Measurements from ENCODE around the gene ABCB9. TPM values are rescaled to one million over a fixed set of nuclear protein-coding genes. Genes with fewer than 3 reads are reported as not detected.

ABCB9 gene
- total RNA-seq, 2 donors from 2014 or later: 4.3 to 4.5 TPM

DNA sequence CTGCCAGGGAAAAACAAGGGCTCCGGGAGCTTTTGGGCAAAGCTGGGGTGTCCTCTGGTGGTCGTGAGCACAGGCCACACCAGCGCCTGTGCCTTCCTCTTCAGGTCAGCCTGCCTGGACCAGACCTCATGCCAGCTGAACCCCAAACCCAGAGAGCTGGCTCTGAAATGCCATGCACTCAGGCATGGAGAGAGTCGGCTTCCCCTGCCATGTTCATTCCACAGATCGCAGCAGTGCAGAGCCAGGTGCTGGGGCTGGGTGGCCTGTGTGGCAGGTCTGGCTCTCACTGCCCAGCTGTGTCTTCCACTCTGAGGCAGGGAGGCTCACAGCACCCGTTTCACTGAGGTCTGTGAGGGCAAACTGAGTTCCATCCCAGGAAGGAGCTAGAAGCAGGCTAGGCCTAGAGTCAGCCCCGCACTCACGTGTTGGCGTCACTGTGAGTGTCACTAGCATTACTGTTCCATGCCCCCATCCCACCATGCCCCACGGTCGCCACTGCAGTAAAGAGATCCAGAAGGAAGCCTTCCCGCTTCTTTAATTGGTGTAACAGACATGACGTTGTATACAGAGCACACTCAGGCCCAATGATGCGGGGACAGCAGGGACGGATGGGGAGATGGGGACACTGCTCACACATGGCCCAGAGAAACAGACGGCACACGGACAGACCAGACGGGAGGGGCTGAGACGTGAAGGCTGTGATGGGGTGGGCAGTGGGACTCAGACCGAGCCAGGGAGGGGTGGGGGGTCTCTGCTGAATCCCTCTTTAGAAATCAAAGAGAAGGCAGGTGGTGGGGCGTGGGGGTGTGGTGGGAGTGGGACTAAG lies 16.9 kb upstream of the ABCB9 start:
- Histone ChIP-seq H3K9me3 (no peaks in the 10 kb centered on the region), H3K27me3 (no peaks in the 10 kb centered on the region), H3K4me3 (no peak overlapping the region), H3K4me1 (peaks cover 22% of the 10 kb centered on the region), H3K36me3 (no peaks in the 10 kb centered on the region), H3K27ac (no peak overlapping the region), H3K9ac (ENCODE audit: low read depth in 2 of 2, low read length in 2 of 2) (no peak overlapping the region)
- intact Hi-C loops (cut with DNase I): loop anchor here (5.0 kb wide), 1 partner anchor 254 kb away; no protein-coding TSS in a partner anchor
- TF ChIP-seq, protein P1, sequence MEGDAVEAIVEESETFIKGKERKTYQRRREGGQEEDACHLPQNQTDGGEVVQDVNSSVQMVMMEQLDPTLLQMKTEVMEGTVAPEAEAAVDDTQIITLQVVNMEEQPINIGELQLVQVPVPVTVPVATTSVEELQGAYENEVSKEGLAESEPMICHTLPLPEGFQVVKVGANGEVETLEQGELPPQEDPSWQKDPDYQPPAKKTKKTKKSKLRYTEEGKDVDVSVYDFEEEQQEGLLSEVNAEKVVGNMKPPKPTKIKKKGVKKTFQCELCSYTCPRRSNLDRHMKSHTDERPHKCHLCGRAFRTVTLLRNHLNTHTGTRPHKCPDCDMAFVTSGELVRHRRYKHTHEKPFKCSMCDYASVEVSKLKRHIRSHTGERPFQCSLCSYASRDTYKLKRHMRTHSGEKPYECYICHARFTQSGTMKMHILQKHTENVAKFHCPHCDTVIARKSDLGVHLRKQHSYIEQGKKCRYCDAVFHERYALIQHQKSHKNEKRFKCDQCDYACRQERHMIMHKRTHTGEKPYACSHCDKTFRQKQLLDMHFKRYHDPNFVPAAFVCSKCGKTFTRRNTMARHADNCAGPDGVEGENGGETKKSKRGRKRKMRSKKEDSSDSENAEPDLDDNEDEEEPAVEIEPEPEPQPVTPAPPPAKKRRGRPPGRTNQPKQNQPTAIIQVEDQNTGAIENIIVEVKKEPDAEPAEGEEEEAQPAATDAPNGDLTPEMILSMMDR (IDR thresholded peaks at IDR 0.05): no peak
- DNase-seq: no peak

DNA sequence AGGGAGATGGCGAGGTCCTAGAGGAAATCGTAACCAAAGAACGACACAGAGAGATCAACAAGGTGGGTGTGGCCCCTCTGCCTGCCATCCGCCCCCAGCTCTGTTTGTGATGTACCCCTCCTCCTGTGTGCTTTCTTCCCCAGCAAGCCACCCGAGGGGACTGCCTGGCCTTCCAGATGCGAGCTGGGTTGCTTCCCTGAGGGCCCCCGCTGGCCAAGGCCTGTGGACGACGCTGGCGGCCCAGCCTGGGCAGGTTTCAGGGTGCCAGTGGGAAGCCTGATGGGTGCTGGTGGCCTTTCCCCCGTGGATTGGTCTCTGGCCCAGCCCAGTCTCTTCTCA lies 16.2 kb upstream of the ABCB9 start:
- DNase-seq: no peak
- no peaks in the 10 kb centered on the region for H3K36me3 ChIP-seq
- no peak overlapping the region for H3K4me3 ChIP-seq
- no peaks in the 10 kb centered on the region for H3K9me3 ChIP-seq
- H3K9ac ChIP-seq (ENCODE audit: low read depth in 2 of 2, low read length in 2 of 2): no peak overlapping the region
- peaks cover 22% of the 10 kb centered on the region for H3K4me1 ChIP-seq
- H3K27me3 ChIP-seq: no peaks in the 10 kb centered on the region
- intact Hi-C loops (cut with DNase I): loop anchor here (5.0 kb wide), 1 partner anchor 255 kb away; no protein-coding TSS in a partner anchor
- H3K27ac ChIP-seq: no peak overlapping the region
- TF ChIP-seq, protein P1 (IDR thresholded peaks at IDR 0.05): no peak

DNA sequence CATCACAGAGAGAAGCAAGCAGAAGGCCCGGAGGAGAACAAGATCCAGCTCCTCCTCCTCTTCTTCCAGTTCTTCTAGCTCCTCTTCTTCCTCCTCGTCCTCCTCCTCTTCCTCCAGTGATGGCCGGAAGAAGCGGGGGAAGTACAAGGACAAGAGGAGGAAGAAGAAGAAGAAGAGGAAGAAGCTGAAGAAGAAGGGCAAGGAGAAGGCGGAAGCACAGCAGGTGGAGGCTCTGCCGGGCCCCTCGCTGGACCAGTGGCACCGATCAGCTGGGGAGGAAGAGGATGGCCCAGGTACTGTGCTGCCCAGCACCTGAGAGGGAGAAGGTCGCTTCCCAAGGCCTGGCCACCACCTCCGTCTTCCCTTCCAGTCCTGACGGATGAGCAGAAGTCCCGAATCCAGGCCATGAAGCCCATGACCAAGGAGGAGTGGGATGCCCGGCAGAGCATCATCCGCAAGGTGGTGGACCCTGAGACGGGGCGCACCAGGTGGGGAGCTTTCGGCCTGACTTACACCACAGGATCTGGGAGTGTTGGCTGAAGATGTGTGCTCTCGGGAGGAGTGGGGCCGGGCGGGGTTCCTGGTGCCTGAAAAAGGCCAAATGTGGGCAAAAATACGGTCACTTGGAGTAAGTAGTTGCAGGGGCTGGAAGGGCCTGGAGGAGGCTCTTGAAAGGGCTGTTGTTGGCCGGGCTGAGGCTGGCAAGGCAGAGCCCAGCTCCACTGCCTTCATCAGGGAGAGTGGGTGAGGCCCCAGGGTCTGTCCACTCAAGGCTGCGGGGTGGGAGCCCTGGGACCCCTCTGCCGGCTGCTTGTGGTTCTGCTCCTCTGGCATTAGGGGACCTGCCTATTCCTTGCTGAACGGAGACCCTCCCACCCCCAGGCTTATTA lies 15.6 kb upstream of the ABCB9 start:
- intact Hi-C loops (cut with DNase I): loop anchor here (5.0 kb wide), 1 partner anchor 255 kb away; no protein-coding TSS in a partner anchor
- no peak for DNase-seq
- H3K4me1 ChIP-seq: peaks cover 22% of the 10 kb centered on the region
- H3K4me3 ChIP-seq: peak overlapping the region; percentile 99
- TF ChIP-seq, protein P1 (IDR thresholded peaks at IDR 0.05): no peak
- no peaks in the 10 kb centered on the region for H3K9me3 ChIP-seq
- peak overlapping the region; percentile 88 for H3K27ac ChIP-seq
- H3K9ac ChIP-seq (ENCODE audit: low read depth in 2 of 2, low read length in 2 of 2): peak overlapping the region; percentile 89 to 92
- H3K27me3 ChIP-seq: no peaks in the 10 kb centered on the region
- no peaks in the 10 kb centered on the region for H3K36me3 ChIP-seq

DNA sequence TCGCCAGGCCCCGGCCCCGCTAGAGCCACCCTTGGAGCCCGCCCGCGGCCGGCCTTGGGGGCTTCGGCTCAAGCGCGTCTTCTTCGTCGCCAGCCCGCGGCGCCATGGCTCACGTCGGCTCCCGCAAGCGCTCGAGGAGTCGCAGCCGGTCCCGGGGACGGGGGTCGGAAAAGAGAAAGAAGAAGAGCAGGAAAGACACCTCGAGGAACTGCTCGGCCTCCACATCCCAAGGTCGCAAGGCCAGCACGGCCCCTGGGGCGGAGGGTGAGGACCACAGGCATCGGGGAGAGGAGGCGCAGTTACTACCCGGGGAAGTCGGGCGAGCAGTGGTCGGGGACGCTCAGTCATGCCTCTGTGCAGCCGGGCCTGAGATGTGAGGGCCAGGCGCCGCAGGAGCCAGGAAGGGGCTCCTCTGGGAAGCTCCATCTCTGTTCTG lies 14.8 kb upstream of the ABCB9 start:
- Histone ChIP-seq H3K27ac (peak overlapping the region; percentile 88), H3K9me3 (no peaks in the 10 kb centered on the region), H3K4me1 (peaks cover 30% of the 10 kb centered on the region), H3K9ac (ENCODE audit: low read depth in 2 of 2, low read length in 2 of 2) (peak overlapping the region; percentile 89 to 92), H3K36me3 (no peaks in the 10 kb centered on the region), H3K27me3 (no peaks in the 10 kb centered on the region), H3K4me3 (peak overlapping the region; percentile 99)
- no peak for DNase-seq
- intact Hi-C loops (cut with DNase I): loop anchor here (5.0 kb wide), 1 partner anchor 256 kb away; no protein-coding TSS in a partner anchor
- TF ChIP-seq, protein P1 (IDR thresholded peaks at IDR 0.05): no peak

All from colonic mucosa (tissue), 4 donors.